Measurements from ENCODE around the gene ENAH. TPM values are rescaled to one million over a fixed set of nuclear protein-coding genes. Genes with fewer than 3 reads are reported as not detected.
"Not testable (repeated sequence)": the region's sequence is repeated elsewhere in the genome, so short reads cannot be mapped to it uniquely, and the experiment has no call there.

ENAH gene
- total and polyA plus RNA-seq, 2 experiments from 2014 or later = 109 to 184 TPM

DNA sequence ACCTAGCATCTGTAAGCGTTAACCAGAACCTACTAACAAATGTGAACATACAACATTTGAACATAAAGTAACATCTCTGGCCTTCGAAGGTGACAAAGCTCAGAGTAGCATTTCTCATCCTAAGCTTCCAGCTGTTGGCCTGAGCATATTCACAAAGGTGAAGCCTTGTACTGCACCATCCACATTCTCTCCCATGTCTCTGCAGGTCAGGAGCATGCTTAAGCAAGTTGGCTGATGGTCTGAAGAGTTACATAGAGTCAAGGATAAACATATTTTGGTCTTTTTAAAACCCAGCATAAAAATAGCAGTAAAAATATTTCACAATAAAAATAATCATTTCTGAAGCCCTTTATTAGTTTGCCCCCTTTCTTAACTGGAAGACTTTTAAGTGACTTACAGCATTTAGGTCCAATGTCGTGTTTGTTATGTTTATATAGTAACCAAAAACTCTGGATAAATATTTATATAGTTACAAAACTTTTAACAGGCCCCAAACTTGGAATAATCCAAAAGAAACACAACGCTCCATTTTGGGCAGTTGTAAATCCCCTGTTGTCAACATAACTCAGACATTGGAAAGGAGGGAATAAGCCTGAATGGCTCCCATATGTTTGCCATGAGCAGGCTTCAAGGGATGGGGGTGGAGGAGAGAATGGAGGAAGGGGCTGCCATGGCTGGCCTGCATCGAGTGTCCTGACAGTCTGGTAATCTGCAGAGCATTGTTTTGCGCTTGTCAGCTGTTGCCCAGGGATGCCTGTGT is 42.8 kb upstream of the ENAH start:
- Histone ChIP-seq H3K79me2 (replicated peaks; ENCODE audit: insufficient read depth) (no peaks in the 10 kb centered on the region), H3K4me1 (ENCODE audit: insufficient read depth) (no peaks in the 10 kb centered on the region), H2AFZ (no peak overlapping the region), H4K20me1 (replicated peaks; ENCODE audit: insufficient read depth) (no peaks in the 10 kb centered on the region), H3K4me3 (no peak overlapping the region), H3F3A (replicated peaks; ENCODE audit: low read depth) (no peaks in the 10 kb centered on the region), H3K9me2 (ENCODE audit: insufficient read depth) (peaks cover 7% of the 10 kb centered on the region; the same call in 1 of the 2 replicates), H3K36me3 (ENCODE audit: insufficient read depth) (no peaks in the 10 kb centered on the region), H3K27ac (ENCODE audit: low read depth) (no peak overlapping the region), H3K27me3 (ENCODE audit: insufficient read depth) (no peaks in the 10 kb centered on the region), H3K4me2 (no peak overlapping the region)
- Mint-ChIP-seq H3K27ac (no peak overlapping the region), H3K4me1 (peaks cover 4% of the 10 kb centered on the region; the same call in 1 of the 3 replicates), H3K9me3 (peaks cover 12% of the 10 kb centered on the region; the same call in 2 of the 3 replicates), H3K4me3 (no peak overlapping the region), H3K27me3 (ENCODE audit: insufficient read depth, low read depth, poor library complexity) (peaks cover 2% of the 10 kb centered on the region), H3K36me3 (ENCODE audit: low read depth) (no peaks in the 10 kb centered on the region; the same call in 2 of the 3 replicates)
- ATAC-seq (no peak), DNase-seq (ENCODE audit: low spot score) (no peak)
- no peak for TF ChIP-seq EZH2phosphoT487 (IDR thresholded peaks at IDR 0.05; ENCODE audit: unreplicated experiment)
- no peak for TF ChIP-seq ZNF331 (CRISPR knock-in tag; IDR thresholded peaks at IDR 0.05; ENCODE audit: low read depth)

GRCh38 chr1:225694151-225694603 is 41.3 kb upstream of the ENAH start:
- TF ChIP-seq POLR2AphosphoS5 (IDR thresholded peaks at IDR 0.05; ENCODE audit: low read depth) = no peak
- Histone ChIP-seq H3K27me3 (ENCODE audit: insufficient read depth) (no peaks in the 10 kb centered on the region), H3K4me2 (no peak overlapping the region), H2AFZ (no peak overlapping the region), H3F3A (replicated peaks; ENCODE audit: low read depth) (no peaks in the 10 kb centered on the region), H3K36me3 (ENCODE audit: insufficient read depth) (no peaks in the 10 kb centered on the region; the same call in 1 of the 2 replicates), H3K27ac (ENCODE audit: low read depth) (no peak overlapping the region), H3K4me1 (ENCODE audit: insufficient read depth) (no peaks in the 10 kb centered on the region), H3K9me2 (ENCODE audit: insufficient read depth) (peaks cover 7% of the 10 kb centered on the region; the same call in 1 of the 2 replicates), H4K20me1 (replicated peaks; ENCODE audit: insufficient read depth) (no peaks in the 10 kb centered on the region), H3K4me3 (no peak overlapping the region), H3K79me2 (replicated peaks; ENCODE audit: insufficient read depth) (no peaks in the 10 kb centered on the region)
- Mint-ChIP-seq H3K36me3 (ENCODE audit: low read depth) (no peaks in the 10 kb centered on the region; the same call in 2 of the 3 replicates), H3K9me3 (peaks cover 12% of the 10 kb centered on the region; the same call in 2 of the 3 replicates), H3K27ac (no peak overlapping the region), H3K27me3 (ENCODE audit: insufficient read depth, low read depth, poor library complexity) (peaks cover 2% of the 10 kb centered on the region), H3K4me1 (peaks cover 4% of the 10 kb centered on the region; the same call in 1 of the 3 replicates), H3K4me3 (no peak overlapping the region)
- ATAC-seq = no peak
- no peak for DNase-seq (ENCODE audit: low spot score)

GRCh38 chr1:225693697-225694096 is 40.8 kb upstream of the ENAH start:
- H3K9me3 Mint-ChIP-seq = peaks cover 12% of the 10 kb centered on the region; the same call in 2 of the 3 replicates
- not testable (repeated sequence) for H3K27me3 ChIP-seq (ENCODE audit: insufficient read depth); H2AFZ ChIP-seq; H3K4me3 ChIP-seq; H3K79me2 ChIP-seq (replicated peaks; ENCODE audit: insufficient read depth); H3K9me2 ChIP-seq (ENCODE audit: insufficient read depth); H3K27me3 Mint-ChIP-seq (ENCODE audit: insufficient read depth, low read depth, poor library complexity); H3K4me1 Mint-ChIP-seq; H3K4me2 ChIP-seq; H3K4me1 ChIP-seq (ENCODE audit: insufficient read depth); H3K36me3 ChIP-seq (ENCODE audit: insufficient read depth); H3K36me3 Mint-ChIP-seq (ENCODE audit: low read depth); H3K4me3 Mint-ChIP-seq; DNase-seq (ENCODE audit: low spot score); ATAC-seq; H3K27ac Mint-ChIP-seq; H4K20me1 ChIP-seq (replicated peaks; ENCODE audit: insufficient read depth); H3K27ac ChIP-seq (ENCODE audit: low read depth); H3F3A ChIP-seq (replicated peaks; ENCODE audit: low read depth)
